ENCODE data around the gene SCYL1.

The SCYL1 gene
- 99.6 to 125 (median 110) reads per million in 4 experiments for total RNA-seq

GRCh38 chr11:65524741-65525545 is at the start of gene SCYL1:
SCYL1 (plus strand) TSS chr11:65525083; CDS start chr11:65525154, 71 bp downstream.
- DNase-seq, result peak; percentile 79

GRCh38 chr11:65476632-65477148 is 48.2 kb upstream of the SCYL1 start:
- no peak for DNase-seq

DNA sequence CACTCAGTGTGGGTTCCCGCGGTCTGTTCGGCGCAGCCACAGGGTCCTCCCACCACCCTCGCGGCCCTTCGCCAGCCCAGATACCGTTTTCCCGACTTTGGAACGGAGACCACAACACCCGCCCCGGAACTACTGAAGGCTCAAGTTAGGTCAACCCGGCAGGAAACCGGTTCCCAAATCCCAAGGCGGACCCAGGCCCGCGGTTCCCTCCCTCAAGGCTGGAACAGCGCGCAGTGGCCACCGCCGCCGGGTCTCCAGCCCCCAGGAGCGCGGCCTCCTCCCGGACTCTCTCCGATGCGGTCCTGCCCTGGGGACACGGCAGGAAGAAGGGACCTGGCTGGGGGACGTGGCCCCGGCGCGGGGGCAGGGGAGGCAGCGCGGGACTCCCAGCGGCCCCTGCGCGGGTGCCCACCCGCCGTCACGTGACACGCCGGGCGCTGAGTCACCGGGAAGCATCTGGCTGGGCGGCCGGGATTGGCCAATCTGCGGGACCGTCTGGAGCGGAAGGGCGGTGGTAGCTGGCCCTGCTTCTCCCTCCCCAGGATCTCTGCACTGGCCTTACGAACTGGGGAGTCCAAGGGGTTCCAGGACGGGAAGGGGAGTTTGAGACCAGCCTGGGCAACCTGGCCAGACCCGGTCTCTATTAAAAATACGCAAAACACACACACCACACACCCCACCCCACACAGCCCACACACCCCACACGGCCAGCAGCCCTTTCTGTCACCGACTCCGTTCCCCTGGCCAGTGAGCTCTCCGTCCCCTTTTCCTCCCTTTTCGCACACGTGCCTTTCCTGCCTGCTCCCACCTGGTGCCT is 47.5 kb upstream of the SCYL1 start:
- DNase-seq, result peak; percentile 82

GRCh38 chr11:65478388-65479183 is 46.3 kb upstream of the SCYL1 start:
- DNase-seq, result no peak

DNA sequence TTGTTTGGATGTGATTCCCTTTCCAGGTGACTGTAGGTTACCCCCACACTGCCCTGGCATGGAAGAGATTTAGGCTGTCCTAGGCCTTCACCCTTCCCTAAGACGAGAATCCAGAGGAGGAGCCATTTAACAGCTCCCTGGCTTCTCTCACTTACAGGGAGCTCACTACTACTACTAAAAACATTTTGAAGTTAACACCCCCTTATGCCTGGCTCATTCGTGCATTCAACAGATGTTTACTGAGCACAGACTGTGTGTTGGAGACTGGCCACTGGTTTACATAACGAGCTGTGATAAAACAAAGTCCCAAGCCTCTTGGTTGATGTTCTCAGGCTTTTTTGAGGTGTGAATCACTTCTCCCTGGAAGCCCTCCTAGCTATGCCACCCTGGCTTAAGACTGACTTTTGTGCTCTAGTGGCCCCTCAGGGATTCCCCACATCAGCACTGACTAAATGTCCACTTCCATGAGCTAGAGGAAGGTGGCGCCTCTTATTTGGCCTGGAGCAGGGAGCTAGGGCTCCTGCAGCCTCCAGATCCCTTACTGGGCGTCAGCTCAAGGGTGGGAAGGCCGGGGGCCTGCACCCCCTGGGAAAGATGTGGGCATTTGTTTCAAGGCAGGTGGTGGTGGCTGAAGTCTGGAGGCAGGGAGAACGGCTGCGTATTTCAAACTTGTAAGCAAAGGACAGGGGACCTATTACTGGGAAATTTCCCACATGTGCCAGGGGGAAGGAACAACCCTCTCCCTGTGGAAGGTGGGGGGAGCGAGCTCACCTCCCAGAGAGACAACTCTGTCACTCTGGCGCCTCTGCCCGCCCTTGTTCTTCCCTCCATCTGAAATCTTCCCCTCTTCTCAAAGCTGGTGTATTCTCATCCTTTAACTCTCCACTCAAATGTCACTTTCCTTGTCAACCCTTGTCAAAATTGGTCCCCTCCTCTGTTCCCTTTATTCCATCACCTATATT is 45.4 kb upstream of the SCYL1 start:
- DNase-seq, result no peak

DNA sequence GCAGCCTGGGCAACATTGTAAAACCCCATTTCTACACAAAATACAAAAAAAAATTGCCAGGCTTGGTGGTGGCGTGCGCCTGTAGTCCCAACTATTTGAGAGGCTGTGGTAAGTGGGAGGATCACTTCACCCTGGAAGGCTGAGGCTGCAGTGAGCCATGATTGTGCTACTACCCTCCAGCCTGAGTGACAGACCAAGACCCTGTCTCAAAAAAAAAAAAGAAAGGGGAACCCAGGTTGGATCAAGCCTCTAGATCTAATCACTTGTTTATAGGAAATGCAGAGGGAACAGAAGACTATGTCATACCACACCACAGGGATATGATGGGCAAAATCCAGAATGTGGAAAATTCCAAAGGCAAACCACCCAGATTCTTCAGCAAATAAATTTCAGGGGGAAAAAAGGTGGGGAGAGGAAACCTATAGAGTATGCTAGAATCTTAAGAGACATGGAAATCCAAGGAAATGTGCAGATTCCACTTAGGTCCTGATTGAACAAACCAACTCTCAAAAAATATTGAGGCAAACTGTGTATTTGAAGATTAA is 42.5 kb upstream of the SCYL1 start:
- no peak for DNase-seq

DNA sequence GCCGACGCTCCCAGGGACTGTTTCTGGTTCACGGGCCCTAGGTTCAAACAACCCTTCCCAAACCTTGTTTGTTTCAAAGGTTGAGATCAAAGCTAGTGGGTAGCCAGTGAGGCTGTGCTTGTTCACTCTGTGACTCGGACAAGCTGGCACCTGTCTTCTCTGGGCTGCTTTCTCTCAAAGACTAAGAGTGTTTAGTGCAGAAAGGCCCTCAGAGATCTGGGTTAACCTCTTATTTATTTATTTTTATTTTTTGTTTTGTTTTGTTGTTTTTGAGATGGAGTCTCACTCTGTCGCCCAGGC is 39.0 kb upstream of the SCYL1 start:
- no peak for DNase-seq

DNA sequence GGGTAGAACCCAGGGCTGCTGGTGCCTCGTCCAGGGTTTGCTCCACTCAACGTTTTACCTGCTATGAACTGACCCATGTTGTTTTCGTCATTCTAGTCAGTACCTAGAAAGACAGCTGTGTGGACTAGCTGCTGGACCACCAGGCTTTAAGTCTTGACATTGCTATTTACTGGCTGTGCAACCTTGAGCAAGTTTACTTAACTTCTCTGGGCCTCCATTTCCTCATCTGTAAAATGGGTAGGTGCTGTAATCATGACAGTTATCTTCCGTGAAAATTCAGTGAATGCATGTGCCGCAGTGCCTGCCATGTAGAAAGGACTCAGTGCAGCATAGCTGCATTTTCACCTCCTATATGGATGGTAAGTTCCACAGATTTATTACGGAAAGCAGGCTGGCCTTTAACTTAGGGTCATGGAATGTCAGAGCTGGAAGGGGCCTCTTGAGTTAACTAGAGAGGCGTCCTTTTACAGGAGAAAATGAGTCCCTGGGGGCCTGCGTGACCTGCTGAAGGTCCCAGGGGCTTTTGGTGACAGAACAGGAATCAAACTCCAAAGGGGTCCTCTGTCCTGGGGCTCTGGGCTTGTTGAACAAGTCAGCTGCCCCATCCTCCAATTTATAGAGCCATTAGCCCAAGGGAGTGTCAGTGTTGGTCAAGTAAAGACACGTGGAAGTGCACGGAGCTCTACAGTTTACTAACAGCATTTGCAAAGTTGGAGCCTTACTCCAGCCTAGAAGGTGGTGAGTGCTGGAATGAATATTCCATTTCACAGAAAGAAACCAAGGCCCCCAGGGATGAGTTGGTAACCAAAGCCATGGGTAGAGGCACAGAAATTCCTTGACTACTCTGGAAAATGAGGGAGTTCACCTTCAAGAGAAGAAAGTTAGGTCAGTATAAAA is 38.1 kb upstream of the SCYL1 start:
- no peak for DNase-seq

GRCh38 chr11:65487467-65488272 is 37.2 kb upstream of the SCYL1 start:
- no peak for DNase-seq

- no peak for DNase-seq
Observed at GRCh38 chr11:65488273-65489034, 36.4 kb upstream of the SCYL1 start.

DNA sequence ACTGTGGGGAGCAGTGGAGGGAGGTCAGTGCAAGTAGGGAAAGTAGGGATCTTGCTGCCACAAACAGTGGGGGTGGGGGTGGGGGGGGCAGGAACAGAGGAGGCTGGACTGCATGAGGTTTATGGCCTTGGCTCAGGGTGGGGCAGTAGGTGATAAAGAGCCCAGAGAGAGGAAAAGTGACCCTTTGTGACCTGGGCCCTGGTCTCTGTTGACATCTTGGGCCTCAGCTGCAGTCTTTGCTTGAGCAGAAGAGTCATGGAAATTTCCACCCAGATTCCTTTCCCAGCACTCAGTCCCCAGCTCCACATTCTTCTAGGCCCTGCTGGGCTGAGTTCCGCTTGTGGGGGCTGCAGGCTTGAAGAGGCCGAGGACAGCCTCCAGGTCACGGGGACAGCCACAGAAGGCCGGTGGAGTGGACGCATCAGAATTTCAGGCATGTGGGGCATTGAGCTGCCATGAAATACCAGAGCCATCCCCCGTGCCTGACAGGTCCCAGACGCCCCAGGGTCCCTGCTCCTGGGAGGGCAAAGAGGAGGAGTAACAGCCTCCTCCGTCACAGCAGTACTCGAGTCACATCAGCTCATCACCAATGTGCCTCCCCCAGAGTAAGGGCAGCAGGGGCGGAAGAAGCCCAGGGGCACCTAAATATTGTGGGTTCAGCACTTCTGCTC is 35.7 kb upstream of the SCYL1 start:
- no peak for DNase-seq

GRCh38 chr11:65489706-65490320 is 35.1 kb upstream of the SCYL1 start:
- DNase-seq, result no peak

GRCh38 chr11:65491163-65491465 is 33.8 kb upstream of the SCYL1 start:
- no peak for DNase-seq

GRCh38 chr11:65491614-65492386 is 33.1 kb upstream of the SCYL1 start:
- no peak for DNase-seq

DNA sequence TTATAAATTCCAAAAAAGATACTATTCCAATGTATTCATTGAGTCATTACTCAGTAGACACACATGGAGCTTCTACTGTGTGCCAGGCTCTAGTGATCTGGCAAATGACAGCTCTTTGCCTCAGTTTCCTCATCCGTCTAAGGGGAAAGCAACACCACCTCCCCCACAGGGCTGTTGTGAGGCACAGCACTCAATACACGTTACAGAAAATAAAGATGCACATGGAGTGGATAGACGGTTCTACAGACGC is 32.6 kb upstream of the SCYL1 start:
- no peak for DNase-seq

DNA sequence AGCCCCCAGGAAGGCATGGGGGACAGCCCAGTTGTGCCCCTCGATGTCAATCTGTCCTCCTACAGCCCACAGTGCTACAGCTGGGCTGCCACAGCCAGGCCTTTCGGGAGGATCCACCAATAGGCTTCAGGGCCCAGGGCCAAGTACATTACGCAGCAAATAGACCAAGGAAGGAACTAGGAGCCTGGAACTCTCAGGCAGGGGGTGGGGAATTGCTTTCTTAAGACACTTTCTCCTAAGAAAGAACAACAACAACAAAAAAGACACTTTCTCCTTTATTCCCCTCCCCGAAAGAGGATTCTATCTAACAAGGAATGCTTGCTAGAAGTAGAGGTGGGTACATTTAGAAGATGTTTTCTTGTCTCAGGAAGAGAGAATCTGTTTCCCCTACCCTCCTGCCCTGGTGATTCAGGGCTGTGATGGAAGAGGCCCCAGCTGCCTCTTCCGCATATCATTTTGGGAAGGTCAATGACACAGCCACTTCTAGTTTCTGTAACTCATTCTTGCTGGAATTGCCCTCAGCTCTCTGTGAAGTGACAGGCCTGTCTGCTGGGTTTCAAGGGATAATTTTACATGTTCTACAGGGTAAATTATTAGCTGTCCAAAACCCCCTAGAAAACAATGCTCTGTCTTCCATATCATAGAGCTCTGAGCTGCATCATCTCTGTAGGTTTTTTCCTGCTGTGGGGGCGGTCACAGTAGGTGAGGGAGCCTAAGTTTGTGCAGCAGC is 32.1 kb upstream of the SCYL1 start:
- no peak for DNase-seq
